H7 (cell line): ENCODE results near the gene PACS2. TPM values are rescaled to one million over a fixed set of nuclear protein-coding genes. Genes with fewer than 3 reads are reported as not detected.
"Not testable (repeated sequence)": the region's sequence is repeated elsewhere in the genome, so short reads cannot be mapped to it uniquely, and the experiment has no call there.

Experiments used
- DNase-seq: peaks from one replicate; pipeline ENCODE4 v3.0.0; 2012
- H3K27me3 ChIP-seq: 2 replicates; pipeline ENCODE4 v1.6.0; 2011; ENCODE audit warnings: mild to moderate bottlenecking, low read length; ENCODE audit not compliant: control insufficient read depth, insufficient read depth
- H3K36me3 ChIP-seq: replicated peaks from 2 replicates; pipeline ENCODE4 v1.5.1; 2011; ENCODE audit warnings: low read length; ENCODE audit not compliant: control insufficient read depth, insufficient read depth
- H3K4me3 ChIP-seq: 2 replicates; pipeline ENCODE4 v1.5.1; 2011; ENCODE audit warnings: low read depth, mild to moderate bottlenecking, control low read depth, low read length, moderate library complexity; ENCODE audit not compliant: insufficient read depth
- total RNA-seq: library from RNA; depleted of rRNA; stranded (reverse); fragments of >200 nt; shearing (Covaris generic); gene quantifications from 2 replicates; pipeline ENCODE4 v1.2.3, GENCODE V29; 2014

Gene PACS2
- total RNA-seq, 1 experiment from 2014 or later, result 79.2 TPM

- peaks cover 8% of the 10 kb centered on the region for H3K27me3 ChIP-seq
- peak overlapping the region; percentile 87 for H3K4me3 ChIP-seq
- no peaks in the 10 kb centered on the region for H3K36me3 ChIP-seq
- peak; percentile 67 for DNase-seq
Observed at GRCh38 chr14:105299654-105300541, 14.7 kb upstream of the PACS2 start.

- H3K36me3 ChIP-seq, result no peaks in the 10 kb centered on the region
- peak; percentile 99 for DNase-seq
- H3K27me3 ChIP-seq, result peaks cover 8% of the 10 kb centered on the region
- H3K4me3 ChIP-seq, result peak within 1 kb of the TSS; percentile 87
Observed at GRCh38 chr14:105300542-105301102, 13.9 kb upstream of the PACS2 start, which contains the start of gene BRF1. Gene BRF1, minus strand, starts transcription at chr14:105301001. Its CDS starts 372 bp downstream, at chr14:105300629.

GRCh38 chr14:105301103-105301914, 13.2 kb upstream of the PACS2 start:
- no peaks in the 10 kb centered on the region for H3K36me3 ChIP-seq
- peaks cover 8% of the 10 kb centered on the region for H3K27me3 ChIP-seq
- peak; percentile 100 for DNase-seq
- peak overlapping the region; percentile 87 for H3K4me3 ChIP-seq

GRCh38 chr14:105301915-105302249, 12.7 kb upstream of the PACS2 start:
- not testable (repeated sequence) for H3K27me3 ChIP-seq, H3K36me3 ChIP-seq, DNase-seq
- peak overlapping the region; percentile 65 for H3K4me3 ChIP-seq

GRCh38 chr14:105303949-105304348, 10.6 kb upstream of the PACS2 start:
- H3K4me3 ChIP-seq, result no peak overlapping the region
- H3K27me3 ChIP-seq, result peaks cover 8% of the 10 kb centered on the region
- no peaks in the 10 kb centered on the region for H3K36me3 ChIP-seq
- no peak for DNase-seq

GRCh38 chr14:105304565-105304964, 10.0 kb upstream of the PACS2 start:
- Histone ChIP-seq H3K27me3 (peaks cover 7% of the 10 kb centered on the region), H3K36me3 (no peaks in the 10 kb centered on the region), H3K4me3 (no peak overlapping the region)
- DNase-seq, result no peak

GRCh38 chr14:105305345-105305744, 9.2 kb upstream of the PACS2 start:
- no peaks in the 10 kb centered on the region for H3K36me3 ChIP-seq
- no peak overlapping the region for H3K4me3 ChIP-seq
- no peak for DNase-seq
- H3K27me3 ChIP-seq, result no peaks in the 10 kb centered on the region; the same call in 1 of the 2 replicates

GRCh38 chr14:105305791-105306190, 8.8 kb upstream of the PACS2 start:
- Histone ChIP-seq H3K27me3 (no peaks in the 10 kb centered on the region), H3K4me3 (no peak overlapping the region), H3K36me3 (no peaks in the 10 kb centered on the region)
- DNase-seq, result no peak

GRCh38 chr14:105307052-105307727, 7.4 kb upstream of the PACS2 start:
- no peaks in the 10 kb centered on the region for H3K27me3 ChIP-seq
- H3K4me3 ChIP-seq, result no peak overlapping the region
- DNase-seq, result peak; percentile 56
- H3K36me3 ChIP-seq, result no peaks in the 10 kb centered on the region

GRCh38 chr14:105309371-105309770, 5.2 kb upstream of the PACS2 start:
- H3K27me3 ChIP-seq, result no peaks in the 10 kb centered on the region
- H3K36me3 ChIP-seq, result no peaks in the 10 kb centered on the region

GRCh38 chr14:105311838-105312237, 2.7 kb upstream of the PACS2 start:
- DNase-seq, result peak; percentile 65
- Histone ChIP-seq H3K4me3 (no peak overlapping the region), H3K36me3 (no peaks in the 10 kb centered on the region), H3K27me3 (no peaks in the 10 kb centered on the region; the same call in 1 of the 2 replicates)

More at GRCh38 chr14:105309371-105309770, 5.2 kb upstream of the PACS2 start:
- DNase-seq, result no peak
- no peak overlapping the region for H3K4me3 ChIP-seq

GRCh38 chr14:105312973-105313372, 1.6 kb upstream of the PACS2 start:
- Histone ChIP-seq H3K27me3 (no peaks in the 10 kb centered on the region; the same call in 1 of the 2 replicates), H3K36me3 (no peaks in the 10 kb centered on the region), H3K4me3 (no peak overlapping the region)
- DNase-seq, result no peak

GRCh38 chr14:105313381-105314286, 914 bp upstream of the PACS2 start:
- Histone ChIP-seq H3K27me3 (no peaks in the 10 kb centered on the region; the same call in 1 of the 2 replicates), H3K36me3 (no peaks in the 10 kb centered on the region), H3K4me3 (peak overlapping the region; percentile 56)
- DNase-seq, result no peak
